ENCODE measurements around the gene TESPA1. TPM values are rescaled to one million over a fixed set of nuclear protein-coding genes. Genes with fewer than 3 reads are reported as not detected.

Gene TESPA1
- total and polyA plus RNA-seq, 9 of the 15 experiments (the other 6 are each of a cell fraction or from before 2014, with no cell fraction given) = 0.72 to 7.1 (median 2.4) TPM

DNA sequence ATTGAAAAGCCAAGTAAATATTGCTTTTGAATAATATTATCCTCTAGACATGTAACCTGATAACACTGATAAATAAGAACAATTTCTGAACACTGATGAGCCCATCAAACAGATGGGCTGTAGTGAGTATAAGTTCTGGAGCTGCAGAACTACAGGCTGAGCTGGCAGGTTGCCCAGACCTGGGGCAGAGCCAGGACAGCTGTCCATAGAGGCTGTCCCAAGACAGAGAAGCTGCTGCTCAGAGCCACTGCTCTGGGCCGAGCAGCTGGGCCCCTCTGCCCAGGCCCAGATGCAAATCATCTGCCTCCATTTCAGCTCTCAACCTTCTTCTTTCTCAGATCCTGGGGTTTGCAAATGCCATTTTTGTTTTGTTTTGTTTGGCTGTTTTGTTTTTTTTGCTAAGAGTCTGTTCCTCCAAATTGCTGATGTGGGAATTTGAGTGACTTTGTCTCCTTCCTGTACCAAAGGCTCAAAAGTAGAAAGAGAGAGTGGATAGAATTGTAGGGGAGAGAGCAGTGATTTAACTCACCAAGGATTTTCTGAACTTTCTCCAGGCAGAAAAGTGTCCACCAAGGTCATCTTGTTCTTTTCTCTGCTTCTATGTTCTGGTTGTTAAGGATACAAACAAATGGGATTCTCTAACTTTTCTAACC is 4.0 kb upstream of the TESPA1 start (continued):
- TF ChIP-seq, protein P1, sequence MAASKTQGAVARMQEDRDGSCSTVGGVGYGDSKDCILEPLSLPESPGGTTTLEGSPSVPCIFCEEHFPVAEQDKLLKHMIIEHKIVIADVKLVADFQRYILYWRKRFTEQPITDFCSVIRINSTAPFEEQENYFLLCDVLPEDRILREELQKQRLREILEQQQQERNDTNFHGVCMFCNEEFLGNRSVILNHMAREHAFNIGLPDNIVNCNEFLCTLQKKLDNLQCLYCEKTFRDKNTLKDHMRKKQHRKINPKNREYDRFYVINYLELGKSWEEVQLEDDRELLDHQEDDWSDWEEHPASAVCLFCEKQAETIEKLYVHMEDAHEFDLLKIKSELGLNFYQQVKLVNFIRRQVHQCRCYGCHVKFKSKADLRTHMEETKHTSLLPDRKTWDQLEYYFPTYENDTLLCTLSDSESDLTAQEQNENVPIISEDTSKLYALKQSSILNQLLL (CRISPR knock-in tag; IDR thresholded peaks at IDR 0.05; ENCODE audit: borderline replicate concordance) = no peak
- TF ChIP-seq SIX5 (IDR thresholded peaks at IDR 0.05; ENCODE audit: borderline replicate concordance in 1 of 2, insufficient read depth in 1 of 2, low read depth in 1 of 2, low read length in 2 of 2) (no peak), MED1 (CRISPR knock-in tag; IDR thresholded peaks at IDR 0.05; ENCODE audit: borderline replicate concordance) (no peak), MYC (IDR thresholded peaks at IDR 0.05; ENCODE audit: low read depth, low read length) (no peak), MYC (CRISPR knock-in tag; IDR thresholded peaks at IDR 0.05; ENCODE audit: borderline replicate concordance, low read depth) (no peak), DPF2 (IDR thresholded peaks at IDR 0.05) (no peak), RBM39 (optimal IDR thresholded peaks at IDR 0.05; ENCODE audit: low read depth, low read length) (no peak), TEAD2 (tag; IDR thresholded peaks at IDR 0.05) (no peak), MXI1 (IDR thresholded peaks at IDR 0.05; ENCODE audit: low read depth, low read length) (no peak), POLR2H (tag; IDR thresholded peaks at IDR 0.05; ENCODE audit: low read depth) (no peak), JUND (IDR thresholded peaks at IDR 0.05; ENCODE audit: borderline replicate concordance, low read depth, low read length) (no peak), JUND (tag; IDR thresholded peaks at IDR 0.05; ENCODE audit: borderline replicate concordance, low read depth, low read length) (no peak), C11orf30 (IDR thresholded peaks at IDR 0.05; ENCODE audit: low read depth) (peak; percentile 89), RCOR1 (IDR thresholded peaks at IDR 0.05; ENCODE audit: borderline replicate concordance in 1 of 2, low read depth in 2 of 2, low read length in 2 of 2) (peak in 1 of 2 experiments; percentile 23; a peak in 2 of 4 replicates), MYNN (IDR thresholded peaks at IDR 0.05) (0 out of 2 replicates have a peak, but pooled peaks have one; percentile 44), MYNN (CRISPR knock-in tag; IDR thresholded peaks at IDR 0.05) (no peak)
- TF ChIP-seq, protein P2, sequence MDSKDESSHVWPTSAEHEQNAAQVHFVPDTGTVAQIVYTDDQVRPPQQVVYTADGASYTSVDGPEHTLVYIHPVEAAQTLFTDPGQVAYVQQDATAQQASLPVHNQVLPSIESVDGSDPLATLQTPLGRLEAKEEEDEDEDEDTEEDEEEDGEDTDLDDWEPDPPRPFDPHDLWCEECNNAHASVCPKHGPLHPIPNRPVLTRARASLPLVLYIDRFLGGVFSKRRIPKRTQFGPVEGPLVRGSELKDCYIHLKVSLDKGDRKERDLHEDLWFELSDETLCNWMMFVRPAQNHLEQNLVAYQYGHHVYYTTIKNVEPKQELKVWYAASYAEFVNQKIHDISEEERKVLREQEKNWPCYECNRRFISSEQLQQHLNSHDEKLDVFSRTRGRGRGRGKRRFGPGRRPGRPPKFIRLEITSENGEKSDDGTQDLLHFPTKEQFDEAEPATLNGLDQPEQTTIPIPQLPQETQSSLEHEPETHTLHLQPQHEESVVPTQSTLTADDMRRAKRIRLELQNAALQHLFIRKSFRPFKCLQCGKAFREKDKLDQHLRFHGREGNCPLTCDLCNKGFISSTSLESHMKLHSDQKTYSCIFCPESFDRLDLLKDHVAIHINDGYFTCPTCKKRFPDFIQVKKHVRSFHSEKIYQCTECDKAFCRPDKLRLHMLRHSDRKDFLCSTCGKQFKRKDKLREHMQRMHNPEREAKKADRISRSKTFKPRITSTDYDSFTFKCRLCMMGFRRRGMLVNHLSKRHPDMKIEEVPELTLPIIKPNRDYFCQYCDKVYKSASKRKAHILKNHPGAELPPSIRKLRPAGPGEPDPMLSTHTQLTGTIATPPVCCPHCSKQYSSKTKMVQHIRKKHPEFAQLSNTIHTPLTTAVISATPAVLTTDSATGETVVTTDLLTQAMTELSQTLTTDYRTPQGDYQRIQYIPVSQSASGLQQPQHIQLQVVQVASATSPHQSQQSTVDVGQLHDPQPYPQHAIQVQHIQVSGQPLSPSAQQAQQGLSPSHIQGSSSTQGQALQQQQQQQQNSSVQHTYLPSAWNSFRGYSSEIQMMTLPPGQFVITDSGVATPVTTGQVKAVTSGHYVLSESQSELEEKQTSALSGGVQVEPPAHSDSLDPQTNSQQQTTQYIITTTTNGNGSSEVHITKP (IDR thresholded peaks at IDR 0.05; ENCODE audit: partially characterized antibody) = no peak
- TF ChIP-seq, protein P3, sequence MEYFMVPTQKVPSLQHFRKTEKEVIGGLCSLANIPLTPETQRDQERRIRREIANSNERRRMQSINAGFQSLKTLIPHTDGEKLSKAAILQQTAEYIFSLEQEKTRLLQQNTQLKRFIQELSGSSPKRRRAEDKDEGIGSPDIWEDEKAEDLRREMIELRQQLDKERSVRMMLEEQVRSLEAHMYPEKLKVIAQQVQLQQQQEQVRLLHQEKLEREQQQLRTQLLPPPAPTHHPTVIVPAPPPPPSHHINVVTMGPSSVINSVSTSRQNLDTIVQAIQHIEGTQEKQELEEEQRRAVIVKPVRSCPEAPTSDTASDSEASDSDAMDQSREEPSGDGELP (CRISPR knock-in tag; IDR thresholded peaks at IDR 0.05; ENCODE audit: borderline replicate concordance) = peak; percentile 82; the same call in 1 of the 2 replicates
- TF ChIP-seq, protein P4, sequence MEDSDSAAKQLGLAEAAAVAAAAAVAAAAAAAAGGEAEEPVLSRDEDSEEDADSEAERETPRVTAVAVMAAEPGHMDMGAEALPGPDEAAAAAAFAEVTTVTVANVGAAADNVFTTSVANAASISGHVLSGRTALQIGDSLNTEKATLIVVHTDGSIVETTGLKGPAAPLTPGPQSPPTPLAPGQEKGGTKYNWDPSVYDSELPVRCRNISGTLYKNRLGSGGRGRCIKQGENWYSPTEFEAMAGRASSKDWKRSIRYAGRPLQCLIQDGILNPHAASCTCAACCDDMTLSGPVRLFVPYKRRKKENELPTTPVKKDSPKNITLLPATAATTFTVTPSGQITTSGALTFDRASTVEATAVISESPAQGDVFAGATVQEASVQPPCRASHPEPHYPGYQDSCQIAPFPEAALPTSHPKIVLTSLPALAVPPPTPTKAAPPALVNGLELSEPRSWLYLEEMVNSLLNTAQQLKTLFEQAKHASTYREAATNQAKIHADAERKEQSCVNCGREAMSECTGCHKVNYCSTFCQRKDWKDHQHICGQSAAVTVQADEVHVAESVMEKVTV (CRISPR knock-in tag; IDR thresholded peaks at IDR 0.05) = no peak
